ENCODE data around the gene PCDH18. TPM values are rescaled to one million over a fixed set of nuclear protein-coding genes. Genes with fewer than 3 reads are reported as not detected.

The PCDH18 gene
- total and polyA plus RNA-seq, 2 of the 4 experiments (the other 2 are of a cell fraction) = 41.3 to 119 TPM

DNA sequence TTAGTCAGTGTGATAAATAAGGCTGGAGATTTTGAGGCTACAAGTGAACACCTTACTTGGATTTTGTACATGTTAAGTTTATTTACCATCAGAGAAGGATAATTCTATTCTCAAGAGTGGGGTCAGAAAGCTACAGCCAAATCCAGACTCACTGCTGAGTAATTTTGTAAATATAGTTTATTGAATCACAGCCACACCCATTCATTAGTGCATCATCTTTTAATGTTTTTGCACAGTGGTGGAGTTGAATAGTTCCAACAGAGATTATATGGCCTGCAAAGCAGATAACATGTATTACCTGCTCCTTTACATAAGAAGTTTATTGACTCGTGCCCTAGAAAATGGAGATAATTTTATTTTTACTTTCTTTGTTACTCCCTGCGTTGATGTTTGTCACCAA is 60.4 kb downstream of the PCDH18 start:
- Histone ChIP-seq H4K8ac (ENCODE audit: low read depth in 2 of 2, low read length in 2 of 2) (no peak overlapping the region), H3K4me3 (ENCODE audit: insufficient read depth, low read depth, low read length) (no peak overlapping the region), H3K14ac (replicated peaks; ENCODE audit: low read depth, low read length) (no peak overlapping the region), H2BK5ac (ENCODE audit: low read depth, low read length, poor library complexity, severe bottlenecking) (no peak overlapping the region), H3K79me1 (ENCODE audit: low read depth in 1 of 2, low read length in 2 of 2) (no peaks in the 10 kb centered on the region), H3K4ac (ENCODE audit: low read depth, low read length) (no peak overlapping the region), H2AFZ (replicated peaks; ENCODE audit: low read length, poor library complexity) (no peak overlapping the region), H3K9me1 (ENCODE audit: insufficient read depth, low read length) (no peaks in the 10 kb centered on the region), H2AK9ac (replicated peaks; ENCODE audit: low read depth, low read length, poor library complexity) (no peak overlapping the region), H3K56ac (ENCODE audit: extremely low read depth, insufficient read depth, low read length) (no peak overlapping the region), H3K36me3 (ENCODE audit: control insufficient read depth, insufficient read depth, low read length) (no peaks in the 10 kb centered on the region), H2AK5ac (ENCODE audit: low read depth, low read length) (no peak overlapping the region), H3K9ac (ENCODE audit: low read depth, low read length) (no peak overlapping the region), H3K23ac (ENCODE audit: low read depth, low read length) (no peak overlapping the region), H3K4me2 (ENCODE audit: low read depth, low read length) (no peak overlapping the region), H3K27me3 (ENCODE audit: control insufficient read depth, insufficient read depth, low read length) (no peaks in the 10 kb centered on the region), H2BK15ac (ENCODE audit: low read depth, low read length) (no peak overlapping the region), H4K5ac (ENCODE audit: low read depth, low read length) (no peak overlapping the region), H4K91ac (ENCODE audit: insufficient read depth, low read depth, low read length) (no peak overlapping the region), H2BK120ac (ENCODE audit: low read depth, low read length) (no peak overlapping the region), H3K9me3 (ENCODE audit: control insufficient read depth, insufficient read depth, low read length) (no peaks in the 10 kb centered on the region), H2BK20ac (ENCODE audit: low read depth, low read length) (no peak overlapping the region), H3K18ac (ENCODE audit: low read depth, low read length) (no peak overlapping the region), H3K27ac (ENCODE audit: insufficient read depth, low read length) (no peak overlapping the region), H4K20me1 (ENCODE audit: insufficient read depth, low read length) (no peaks in the 10 kb centered on the region), H3K4me1 (ENCODE audit: control insufficient read depth, insufficient read depth, low read length) (no peaks in the 10 kb centered on the region)
- DNase-seq (peak; percentile 46), ATAC-seq (ENCODE audit: low read depth) (peak; percentile 46; the same call in 1 of the 2 replicates)
- TF ChIP-seq RAD21 (IDR thresholded peaks at IDR 0.05; ENCODE audit: low read length) = no peak
- no peak for TF ChIP-seq CEBPB (IDR thresholded peaks at IDR 0.05; ENCODE audit: low read depth, low read length)
- TF ChIP-seq, protein P1, sequence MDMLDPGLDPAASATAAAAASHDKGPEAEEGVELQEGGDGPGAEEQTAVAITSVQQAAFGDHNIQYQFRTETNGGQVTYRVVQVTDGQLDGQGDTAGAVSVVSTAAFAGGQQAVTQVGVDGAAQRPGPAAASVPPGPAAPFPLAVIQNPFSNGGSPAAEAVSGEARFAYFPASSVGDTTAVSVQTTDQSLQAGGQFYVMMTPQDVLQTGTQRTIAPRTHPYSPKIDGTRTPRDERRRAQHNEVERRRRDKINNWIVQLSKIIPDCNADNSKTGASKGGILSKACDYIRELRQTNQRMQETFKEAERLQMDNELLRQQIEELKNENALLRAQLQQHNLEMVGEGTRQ (IDR thresholded peaks at IDR 0.05; ENCODE audit: low read depth, low read length) = no peak
- TF ChIP-seq, protein P2, sequence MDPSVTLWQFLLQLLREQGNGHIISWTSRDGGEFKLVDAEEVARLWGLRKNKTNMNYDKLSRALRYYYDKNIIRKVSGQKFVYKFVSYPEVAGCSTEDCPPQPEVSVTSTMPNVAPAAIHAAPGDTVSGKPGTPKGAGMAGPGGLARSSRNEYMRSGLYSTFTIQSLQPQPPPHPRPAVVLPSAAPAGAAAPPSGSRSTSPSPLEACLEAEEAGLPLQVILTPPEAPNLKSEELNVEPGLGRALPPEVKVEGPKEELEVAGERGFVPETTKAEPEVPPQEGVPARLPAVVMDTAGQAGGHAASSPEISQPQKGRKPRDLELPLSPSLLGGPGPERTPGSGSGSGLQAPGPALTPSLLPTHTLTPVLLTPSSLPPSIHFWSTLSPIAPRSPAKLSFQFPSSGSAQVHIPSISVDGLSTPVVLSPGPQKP (IDR thresholded peaks at IDR 0.05; ENCODE audit: borderline replicate concordance, low read depth, low read length) = no peak
- TF ChIP-seq POLR2A (IDR thresholded peaks at IDR 0.05; ENCODE audit: low read depth, low read length) = no peak
- TF ChIP-seq BHLHE40 (IDR thresholded peaks at IDR 0.05; ENCODE audit: low read depth, low read length) = no peak
- TF ChIP-seq, protein P3, sequence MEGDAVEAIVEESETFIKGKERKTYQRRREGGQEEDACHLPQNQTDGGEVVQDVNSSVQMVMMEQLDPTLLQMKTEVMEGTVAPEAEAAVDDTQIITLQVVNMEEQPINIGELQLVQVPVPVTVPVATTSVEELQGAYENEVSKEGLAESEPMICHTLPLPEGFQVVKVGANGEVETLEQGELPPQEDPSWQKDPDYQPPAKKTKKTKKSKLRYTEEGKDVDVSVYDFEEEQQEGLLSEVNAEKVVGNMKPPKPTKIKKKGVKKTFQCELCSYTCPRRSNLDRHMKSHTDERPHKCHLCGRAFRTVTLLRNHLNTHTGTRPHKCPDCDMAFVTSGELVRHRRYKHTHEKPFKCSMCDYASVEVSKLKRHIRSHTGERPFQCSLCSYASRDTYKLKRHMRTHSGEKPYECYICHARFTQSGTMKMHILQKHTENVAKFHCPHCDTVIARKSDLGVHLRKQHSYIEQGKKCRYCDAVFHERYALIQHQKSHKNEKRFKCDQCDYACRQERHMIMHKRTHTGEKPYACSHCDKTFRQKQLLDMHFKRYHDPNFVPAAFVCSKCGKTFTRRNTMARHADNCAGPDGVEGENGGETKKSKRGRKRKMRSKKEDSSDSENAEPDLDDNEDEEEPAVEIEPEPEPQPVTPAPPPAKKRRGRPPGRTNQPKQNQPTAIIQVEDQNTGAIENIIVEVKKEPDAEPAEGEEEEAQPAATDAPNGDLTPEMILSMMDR (conservative IDR thresholded peaks at IDR 0.05; ENCODE audit: low read depth, low read length) = no peak
- TF ChIP-seq SMC3 (IDR thresholded peaks at IDR 0.05; ENCODE audit: low read depth, low read length) = no peak
- ChIA-PET CTCF (no interaction called here), POLR2A (ENCODE audit: unreplicated experiment) (no interaction called here)
- dilution Hi-C loops (cut with HindIII; ENCODE audit: low sequenced_read_pairs, unreplicated experiment) (no loop called here), intact Hi-C loops (cut with micrococcal nuclease) (no loop called here), in situ Hi-C loops (cut with MboI; ENCODE audit: low sequenced_read_pairs) (no loop called here)
- BruUV-seq (replicated peaks) = no TSS peak
- no CpG with 5 or more reads among the region's 2 CpGs for WGBS, 2 experiments (ENCODE audit: extremely low coverage in 2 of 2, insufficient read length in 1 of 2)
